ENCODE measurements around the gene ZNF554.

- no peak for TF ChIP-seq POLR2AphosphoS5 (IDR thresholded peaks at IDR 0.05; ENCODE audit: low read depth, low read length)
- TF ChIP-seq TAF1 (IDR thresholded peaks at IDR 0.05; ENCODE audit: borderline replicate concordance, insufficient read depth, low read length) = no peak
Measured at GRCh38 chr19:2777952-2778683, 41.5 kb upstream of the ZNF554 start.
